ENCODE results near the gene ANO1.

Gene ANO1

DNA sequence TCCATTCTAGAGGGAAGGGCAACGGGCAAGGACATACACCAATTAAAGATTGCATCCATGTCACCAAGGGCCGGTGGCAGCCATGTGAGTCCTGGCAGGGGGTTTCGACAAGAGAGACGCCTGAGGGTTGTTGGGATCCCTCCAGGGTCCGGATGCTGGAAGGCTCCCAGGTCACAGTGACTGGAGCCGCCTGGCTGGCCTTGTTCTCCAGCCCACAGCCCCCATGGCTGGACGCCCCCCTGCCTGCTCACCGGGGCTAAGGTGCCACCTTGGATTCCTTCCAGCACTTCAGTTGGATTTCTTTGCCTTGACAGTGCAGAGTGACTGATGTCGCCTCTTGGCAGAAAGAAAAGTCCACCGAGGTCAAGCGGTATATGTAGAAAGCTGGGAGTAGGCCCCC is 42.6 kb downstream of the ANO1 start:
- Histone ChIP-seq H3K18ac (ENCODE audit: low read depth in 1 of 2, low read length in 2 of 2) (no peak overlapping the region), H3K27me3 (ENCODE audit: control insufficient read depth in 1 of 2, insufficient read depth in 1 of 2, low read length in 2 of 2) (peaks cover 21 to 42% of the 10 kb centered on the region in 2 experiments), H3K79me1 (replicated peaks; ENCODE audit: low read length, poor library complexity, severe bottlenecking) (no peaks in the 10 kb centered on the region), H4K8ac (ENCODE audit: low read length) (no peak overlapping the region), H3K9ac (ENCODE audit: low read length) (no peak overlapping the region), H3K27ac (ENCODE audit: low read length, poor library complexity, severe bottlenecking) (no peak overlapping the region), H3K14ac (ENCODE audit: low read length in 2 of 2) (no peak overlapping the region), H3K9me3 (ENCODE audit: control insufficient read depth, low read length) (no peaks in the 10 kb centered on the region), H2BK15ac (ENCODE audit: low read depth, poor library complexity, severe bottlenecking) (no peak overlapping the region), H3K4me1 (ENCODE audit: control insufficient read depth, insufficient read depth, low read depth, low read length) (peaks cover 12% of the 10 kb centered on the region), H2AFZ (ENCODE audit: low read depth, low read length) (no peak overlapping the region), H3K4me2 (ENCODE audit: low read length, poor library complexity, severe bottlenecking) (no peak overlapping the region), H2BK12ac (ENCODE audit: low read length in 2 of 2) (no peak overlapping the region), H3K23ac (ENCODE audit: low read length in 2 of 2) (no peak overlapping the region), H3K4me3 (ENCODE audit: insufficient read depth in 1 of 2, low read depth in 1 of 2, low read length in 2 of 2) (no peak overlapping the region), H4K91ac (ENCODE audit: low read length) (no peak overlapping the region), H2BK120ac (ENCODE audit: low read depth, low read length) (no peak overlapping the region), H2BK5ac (ENCODE audit: low read depth, low read length, poor library complexity, severe bottlenecking) (no peak overlapping the region), H3K36me3 (ENCODE audit: control insufficient read depth in 1 of 2, insufficient read depth in 2 of 2, low read depth in 1 of 2, low read length in 2 of 2) (no peaks in the 10 kb centered on the region), H2AK5ac (ENCODE audit: low read length, severe bottlenecking) (no peak overlapping the region), H3K4ac (ENCODE audit: low read depth in 1 of 2, low read length in 2 of 2) (no peak overlapping the region)
- DNase-seq: no peak
- 94% methylated on average over 11 of the region's 11 CpGs for WGBS

DNA sequence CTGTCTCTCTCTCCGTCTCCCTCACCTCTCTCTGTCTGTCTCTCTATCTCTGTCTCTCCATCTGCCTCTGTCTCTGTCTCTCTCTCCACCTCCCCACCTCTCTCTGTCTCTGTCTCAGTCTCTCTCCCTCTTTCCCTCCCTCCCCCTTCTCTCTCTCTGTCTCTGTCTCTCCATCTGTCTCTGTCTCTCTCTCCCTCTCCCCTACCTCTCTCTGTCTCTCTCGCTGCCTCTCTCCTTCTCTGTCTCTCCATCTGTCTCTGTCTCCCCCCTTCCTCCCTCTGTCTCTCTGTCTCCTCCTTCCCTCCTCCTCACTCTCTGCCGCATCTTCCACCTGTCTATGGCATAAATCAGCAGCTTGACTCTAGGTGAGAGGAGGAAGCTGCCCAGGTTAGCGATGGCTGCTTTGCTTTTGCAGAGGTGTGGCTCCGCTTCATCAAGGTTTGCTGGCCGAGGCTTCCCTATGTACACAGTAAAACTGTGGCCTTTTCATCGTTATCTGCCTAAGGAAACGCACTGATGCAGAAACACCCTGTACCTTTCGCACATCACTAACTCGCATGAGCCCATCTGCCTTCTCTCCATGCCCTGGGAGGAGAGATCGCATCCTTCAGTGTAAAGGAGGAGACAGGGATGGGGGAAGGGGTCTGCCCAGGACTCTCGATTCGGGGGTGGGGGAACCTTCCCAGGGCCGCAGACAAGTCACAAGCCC is 44.5 kb downstream of the ANO1 start:
- Histone ChIP-seq H3K36me3 (ENCODE audit: control insufficient read depth in 1 of 2, insufficient read depth in 2 of 2, low read depth in 1 of 2, low read length in 2 of 2) (no peaks in the 10 kb centered on the region), H4K91ac (ENCODE audit: low read length) (no peak overlapping the region), H2BK15ac (ENCODE audit: low read depth, poor library complexity, severe bottlenecking) (no peak overlapping the region), H3K4me2 (ENCODE audit: low read length, poor library complexity, severe bottlenecking) (no peak overlapping the region), H2AFZ (ENCODE audit: low read depth, low read length) (no peak overlapping the region), H3K4me1 (ENCODE audit: control insufficient read depth, insufficient read depth, low read depth, low read length) (peaks cover 10% of the 10 kb centered on the region), H3K9ac (ENCODE audit: low read length) (no peak overlapping the region), H3K4me3 (ENCODE audit: insufficient read depth in 1 of 2, low read depth in 1 of 2, low read length in 2 of 2) (no peak overlapping the region), H3K18ac (ENCODE audit: low read depth in 1 of 2, low read length in 2 of 2) (no peak overlapping the region), H2BK120ac (ENCODE audit: low read depth, low read length) (no peak overlapping the region), H4K8ac (ENCODE audit: low read length) (no peak overlapping the region), H3K79me1 (replicated peaks; ENCODE audit: low read length, poor library complexity, severe bottlenecking) (no peaks in the 10 kb centered on the region), H3K27ac (ENCODE audit: low read length, poor library complexity, severe bottlenecking) (no peak overlapping the region), H3K4ac (ENCODE audit: low read depth in 1 of 2, low read length in 2 of 2) (no peak overlapping the region), H2AK5ac (ENCODE audit: low read length, severe bottlenecking) (no peak overlapping the region), H3K23ac (ENCODE audit: low read length in 2 of 2) (no peak overlapping the region), H3K9me3 (ENCODE audit: control insufficient read depth, low read length) (no peaks in the 10 kb centered on the region), H2BK12ac (ENCODE audit: low read length in 2 of 2) (no peak overlapping the region), H3K14ac (ENCODE audit: low read length in 2 of 2) (no peak overlapping the region), H2BK5ac (ENCODE audit: low read depth, low read length, poor library complexity, severe bottlenecking) (no peak overlapping the region), H3K27me3 (ENCODE audit: control insufficient read depth in 1 of 2, insufficient read depth in 1 of 2, low read length in 2 of 2) (peaks cover 18 to 40% of the 10 kb centered on the region in 2 experiments)
- DNase-seq: no peak
- WGBS: 81% methylated on average over 14 of the region's 14 CpGs

DNA sequence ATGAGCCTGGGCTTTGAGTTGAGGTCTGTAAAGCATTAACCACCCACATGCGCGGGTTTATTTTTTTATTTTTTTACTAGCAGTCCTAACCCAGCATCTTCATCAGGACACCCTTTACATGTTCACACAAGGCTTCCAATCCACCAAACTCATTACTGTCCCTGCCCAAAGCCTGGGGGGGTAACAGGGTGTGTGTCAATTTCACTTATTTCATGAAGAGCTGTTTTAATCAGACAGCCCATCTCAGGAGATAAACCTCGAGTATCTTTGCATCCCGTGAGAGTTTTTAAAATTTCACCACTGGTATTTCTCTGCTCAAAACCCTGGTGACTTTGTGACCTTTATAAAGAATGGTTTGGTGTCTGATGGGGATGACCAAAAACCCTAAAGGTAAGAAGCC is 45.6 kb downstream of the ANO1 start:
- DNase-seq: no peak
- peaks cover 17% of the 10 kb centered on the region for H3K4me1 ChIP-seq (ENCODE audit: control insufficient read depth, insufficient read depth, low read depth, low read length)
- no peak overlapping the region for H2BK120ac ChIP-seq (ENCODE audit: low read depth, low read length)
- H3K9ac ChIP-seq (ENCODE audit: low read length): no peak overlapping the region
- no peak overlapping the region for H3K23ac ChIP-seq (ENCODE audit: low read length in 2 of 2)
- H4K91ac ChIP-seq (ENCODE audit: low read length): no peak overlapping the region
- H2BK15ac ChIP-seq (ENCODE audit: low read depth, poor library complexity, severe bottlenecking): no peak overlapping the region
- H3K4ac ChIP-seq (ENCODE audit: low read depth in 1 of 2, low read length in 2 of 2): no peak overlapping the region
- no peaks in the 10 kb centered on the region for H3K9me3 ChIP-seq (ENCODE audit: control insufficient read depth, low read length)
- WGBS: no CpG with 5 or more reads among the region's 4 CpGs
- H3K4me3 ChIP-seq (ENCODE audit: insufficient read depth in 1 of 2, low read depth in 1 of 2, low read length in 2 of 2): no peak overlapping the region
- no peak overlapping the region for H4K8ac ChIP-seq (ENCODE audit: low read length)
- H3K79me1 ChIP-seq (replicated peaks; ENCODE audit: low read length, poor library complexity, severe bottlenecking): no peaks in the 10 kb centered on the region
- H3K36me3 ChIP-seq (ENCODE audit: control insufficient read depth in 1 of 2, insufficient read depth in 2 of 2, low read depth in 1 of 2, low read length in 2 of 2): no peaks in the 10 kb centered on the region
- no peak overlapping the region for H2BK12ac ChIP-seq (ENCODE audit: low read length in 2 of 2)
- H3K14ac ChIP-seq (ENCODE audit: low read length in 2 of 2): no peak overlapping the region
- no peak overlapping the region for H3K4me2 ChIP-seq (ENCODE audit: low read length, poor library complexity, severe bottlenecking)
- no peak overlapping the region for H2BK5ac ChIP-seq (ENCODE audit: low read depth, low read length, poor library complexity, severe bottlenecking)
- H3K27me3 ChIP-seq (ENCODE audit: control insufficient read depth in 1 of 2, insufficient read depth in 1 of 2, low read length in 2 of 2): peaks cover 18 to 40% of the 10 kb centered on the region in 2 experiments
- H2AK5ac ChIP-seq (ENCODE audit: low read length, severe bottlenecking): no peak overlapping the region
- no peak overlapping the region for H3K27ac ChIP-seq (ENCODE audit: low read length, poor library complexity, severe bottlenecking)
- H2AFZ ChIP-seq (ENCODE audit: low read depth, low read length): no peak overlapping the region
- no peak overlapping the region for H3K18ac ChIP-seq (ENCODE audit: low read depth in 1 of 2, low read length in 2 of 2)

DNA sequence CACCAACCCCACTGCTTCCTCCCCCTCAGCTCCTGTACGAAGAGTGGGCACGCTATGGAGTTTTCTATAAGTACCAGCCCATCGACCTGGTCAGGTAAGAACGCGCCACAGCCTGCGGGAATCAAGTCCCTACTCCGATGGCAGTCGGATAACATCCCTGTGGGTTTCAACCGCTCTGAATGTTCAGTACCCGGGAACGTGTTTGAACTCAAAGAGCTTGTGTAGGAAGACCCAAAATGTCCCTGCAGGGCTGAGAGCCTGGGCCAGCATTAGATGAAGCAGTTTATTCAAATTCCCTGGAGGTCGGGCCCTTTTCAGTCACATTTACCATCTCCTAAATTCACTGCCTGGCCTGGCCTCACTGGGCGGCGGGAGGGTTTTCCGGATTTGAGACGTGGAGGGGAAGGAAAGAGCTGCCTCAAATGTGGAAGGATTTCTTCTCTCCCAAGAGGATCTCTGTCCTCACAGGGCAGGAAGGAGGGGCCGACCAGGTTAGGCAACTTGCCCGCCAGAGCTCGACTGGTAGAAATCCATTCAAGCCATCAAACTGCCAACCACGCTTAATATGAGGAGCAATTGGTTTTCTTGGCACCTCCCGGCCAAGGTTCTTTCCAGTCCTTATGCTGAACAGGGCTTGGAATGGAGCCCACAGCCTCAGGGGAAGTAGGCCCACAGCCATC is 46.3 kb downstream of the ANO1 start:
- H3K27me3 ChIP-seq (ENCODE audit: control insufficient read depth in 1 of 2, insufficient read depth in 1 of 2, low read length in 2 of 2): peaks cover 18 to 39% of the 10 kb centered on the region in 2 experiments
- no peaks in the 10 kb centered on the region for H3K9me3 ChIP-seq (ENCODE audit: control insufficient read depth, low read length)
- H2AFZ ChIP-seq (ENCODE audit: low read depth, low read length): no peak overlapping the region

More for the DNA sequence above, 46.3 kb downstream of the ANO1 start:
- 84% methylated on average over 21 of the region's 21 CpGs for WGBS
- Histone ChIP-seq H3K18ac (ENCODE audit: low read depth in 1 of 2, low read length in 2 of 2) (no peak overlapping the region), H3K4ac (ENCODE audit: low read depth in 1 of 2, low read length in 2 of 2) (no peak overlapping the region), H3K4me2 (ENCODE audit: low read length, poor library complexity, severe bottlenecking) (no peak overlapping the region), H3K23ac (ENCODE audit: low read length in 2 of 2) (no peak overlapping the region), H3K4me3 (ENCODE audit: insufficient read depth in 1 of 2, low read depth in 1 of 2, low read length in 2 of 2) (no peak overlapping the region), H3K14ac (ENCODE audit: low read length in 2 of 2) (no peak overlapping the region), H2BK120ac (ENCODE audit: low read depth, low read length) (no peak overlapping the region), H4K91ac (ENCODE audit: low read length) (no peak overlapping the region), H3K9ac (ENCODE audit: low read length) (no peak overlapping the region), H3K27ac (ENCODE audit: low read length, poor library complexity, severe bottlenecking) (no peak overlapping the region), H2BK12ac (ENCODE audit: low read length in 2 of 2) (no peak overlapping the region), H2BK15ac (ENCODE audit: low read depth, poor library complexity, severe bottlenecking) (no peak overlapping the region), H3K36me3 (ENCODE audit: control insufficient read depth in 1 of 2, insufficient read depth in 2 of 2, low read depth in 1 of 2, low read length in 2 of 2) (no peaks in the 10 kb centered on the region), H4K8ac (ENCODE audit: low read length) (no peak overlapping the region), H2AK5ac (ENCODE audit: low read length, severe bottlenecking) (no peak overlapping the region), H3K4me1 (ENCODE audit: control insufficient read depth, insufficient read depth, low read depth, low read length) (peaks cover 19% of the 10 kb centered on the region), H3K79me1 (replicated peaks; ENCODE audit: low read length, poor library complexity, severe bottlenecking) (no peaks in the 10 kb centered on the region), H2BK5ac (ENCODE audit: low read depth, low read length, poor library complexity, severe bottlenecking) (no peak overlapping the region)
- DNase-seq: no peak

All from mesenchymal stem cell (in vitro differentiated cells and primary cell).